GM10266 (cell line): ENCODE data around the gene CRTC2.

Experiments used
- DNase-seq: peaks from one replicate; pipeline ENCODE4 v3.0.0; 2012; ENCODE audit errors: extremely low spot score
- TF ChIP-seq, protein P1 (sequence below): IDR thresholded peaks from 2 replicates; pipeline ENCODE4 v1.5.1; 2012; ENCODE audit warnings: mild to moderate bottlenecking, low read depth; ENCODE audit not compliant: control insufficient read depth, insufficient read depth; ENCODE audit errors: missing control alignments

CRTC2 gene

DNA sequence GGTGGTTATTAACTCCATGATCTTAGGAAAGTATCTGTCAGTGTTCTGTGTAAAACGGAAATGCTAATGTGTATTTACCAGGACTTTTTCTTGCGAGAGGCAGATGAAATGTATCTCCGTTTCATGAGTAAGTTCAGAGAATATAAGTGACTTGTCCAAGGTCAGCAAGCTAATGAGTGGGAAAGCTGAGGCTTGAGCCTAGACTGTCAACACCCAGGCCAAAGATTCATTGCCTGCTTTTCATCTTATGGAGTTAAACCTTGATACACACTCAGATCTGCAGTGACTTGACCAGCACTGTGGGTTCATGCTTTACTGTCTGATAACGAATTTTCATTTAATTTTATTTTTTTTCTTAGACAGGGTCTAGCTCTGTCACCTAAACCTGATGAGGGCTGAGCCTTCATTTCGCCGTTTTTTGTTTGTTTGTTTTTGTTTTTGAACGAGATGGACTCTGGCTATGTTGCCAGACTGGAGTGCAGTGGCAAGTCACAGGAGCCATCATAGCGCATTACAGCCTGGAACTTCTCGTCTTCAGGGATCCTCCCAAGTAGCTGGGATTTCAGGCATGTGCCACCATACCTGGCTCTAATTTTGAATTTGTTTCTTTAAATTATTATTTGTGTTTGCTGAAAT lies 20.0 kb upstream of the CRTC2 start:
- TF ChIP-seq, protein P1, sequence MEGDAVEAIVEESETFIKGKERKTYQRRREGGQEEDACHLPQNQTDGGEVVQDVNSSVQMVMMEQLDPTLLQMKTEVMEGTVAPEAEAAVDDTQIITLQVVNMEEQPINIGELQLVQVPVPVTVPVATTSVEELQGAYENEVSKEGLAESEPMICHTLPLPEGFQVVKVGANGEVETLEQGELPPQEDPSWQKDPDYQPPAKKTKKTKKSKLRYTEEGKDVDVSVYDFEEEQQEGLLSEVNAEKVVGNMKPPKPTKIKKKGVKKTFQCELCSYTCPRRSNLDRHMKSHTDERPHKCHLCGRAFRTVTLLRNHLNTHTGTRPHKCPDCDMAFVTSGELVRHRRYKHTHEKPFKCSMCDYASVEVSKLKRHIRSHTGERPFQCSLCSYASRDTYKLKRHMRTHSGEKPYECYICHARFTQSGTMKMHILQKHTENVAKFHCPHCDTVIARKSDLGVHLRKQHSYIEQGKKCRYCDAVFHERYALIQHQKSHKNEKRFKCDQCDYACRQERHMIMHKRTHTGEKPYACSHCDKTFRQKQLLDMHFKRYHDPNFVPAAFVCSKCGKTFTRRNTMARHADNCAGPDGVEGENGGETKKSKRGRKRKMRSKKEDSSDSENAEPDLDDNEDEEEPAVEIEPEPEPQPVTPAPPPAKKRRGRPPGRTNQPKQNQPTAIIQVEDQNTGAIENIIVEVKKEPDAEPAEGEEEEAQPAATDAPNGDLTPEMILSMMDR = no peak
- DNase-seq = no peak

DNA sequence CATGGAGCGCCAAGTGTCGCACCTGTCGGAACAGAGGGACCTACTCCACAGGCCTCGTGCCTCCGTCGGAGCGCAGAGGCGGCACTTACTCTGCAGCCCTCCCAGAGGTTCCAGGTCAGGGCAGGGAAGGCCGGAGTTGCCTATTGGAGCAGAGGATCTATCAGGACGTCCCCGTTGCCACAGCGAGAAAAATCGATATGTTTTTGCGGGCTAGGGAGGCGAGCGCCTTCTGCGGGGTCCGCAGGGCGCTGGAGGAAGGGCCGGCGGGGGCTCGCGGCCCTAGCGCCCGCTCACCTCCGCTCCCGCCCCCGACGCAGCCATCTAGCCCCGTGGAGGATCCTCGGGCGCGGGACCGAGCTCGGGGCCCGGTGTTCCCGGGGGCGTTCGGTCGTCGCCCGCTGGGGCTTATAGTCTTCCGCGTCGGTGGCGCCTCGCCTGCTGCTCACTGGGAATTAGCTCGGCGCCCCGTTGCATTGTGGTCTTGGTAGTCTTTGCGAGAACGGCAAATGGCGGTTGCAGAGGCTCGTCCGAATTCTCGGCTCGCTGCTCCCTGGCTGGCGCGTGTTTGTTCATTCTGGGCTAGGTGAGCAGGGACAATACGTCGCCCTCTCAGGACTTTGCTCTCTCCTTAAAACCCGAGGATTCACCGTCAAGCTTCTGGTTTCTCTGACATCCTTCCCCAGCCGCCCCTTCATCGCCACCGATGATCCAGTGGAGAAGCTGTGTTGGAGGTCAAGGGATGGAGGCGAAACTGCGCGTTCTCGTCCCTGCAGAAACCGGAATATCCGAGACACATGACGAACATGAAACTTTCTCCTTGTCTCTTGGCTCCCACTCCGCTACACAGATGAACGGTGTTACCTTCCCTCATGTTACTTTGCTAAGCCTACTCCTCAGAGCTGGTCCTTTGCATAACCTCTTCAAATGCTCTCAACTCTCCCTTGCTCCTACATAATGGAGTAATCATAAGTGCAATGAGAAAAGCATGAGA lies 19.1 kb upstream of the CRTC2 start, which contains the start of gene JTB:
Gene JTB (minus strand): TSS at position 425 of the 991 bp plus-strand sequence. CDS start 422 bp downstream, at position 3.
- TF ChIP-seq, protein P1 = no peak
- DNase-seq = peak; percentile 90

DNA sequence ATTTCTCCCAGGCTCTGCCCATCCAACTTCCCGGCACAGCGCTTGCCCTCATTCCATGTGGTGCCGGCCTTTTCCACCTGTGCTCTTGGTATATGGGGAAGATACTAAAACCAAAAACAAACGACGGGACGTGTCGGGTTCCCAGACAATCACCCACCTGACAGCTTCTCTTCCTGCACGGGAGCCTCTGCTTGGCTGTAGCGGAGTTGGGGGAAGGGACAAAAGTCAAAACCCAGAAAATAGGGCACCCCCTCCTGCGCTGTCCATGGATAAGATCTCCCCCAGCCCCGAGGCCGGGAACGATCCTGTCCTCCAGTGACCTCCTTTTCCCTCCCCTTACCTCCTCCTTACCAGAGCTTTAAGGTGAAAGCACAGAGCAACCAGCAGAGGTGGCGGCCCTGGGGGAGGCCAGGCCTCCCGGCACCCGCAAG lies 18.4 kb upstream of the CRTC2 start:
- TF ChIP-seq, protein P1 = no peak
- DNase-seq = no peak

DNA sequence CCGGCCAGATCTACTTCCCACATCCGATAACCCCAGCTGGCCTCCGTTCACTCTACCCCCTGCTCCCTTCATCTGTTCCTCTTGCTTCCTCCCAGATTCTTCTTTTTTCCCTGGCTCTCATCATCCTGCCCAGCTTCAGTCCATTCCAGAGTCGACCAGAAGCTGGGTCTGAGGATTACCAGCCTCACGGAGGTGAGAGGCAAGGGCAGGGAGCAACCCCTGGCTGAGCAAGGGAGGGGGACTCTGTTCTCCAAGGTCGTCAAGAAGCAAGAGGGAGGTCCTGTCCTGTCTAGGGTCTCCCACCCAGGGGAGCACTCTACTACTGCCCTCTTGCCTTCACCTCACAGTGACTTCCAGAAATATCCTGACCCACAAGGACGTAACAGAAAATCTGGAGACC lies 15.1 kb upstream of the CRTC2 start:
- TF ChIP-seq, protein P1 = no peak
- DNase-seq = no peak

DNA sequence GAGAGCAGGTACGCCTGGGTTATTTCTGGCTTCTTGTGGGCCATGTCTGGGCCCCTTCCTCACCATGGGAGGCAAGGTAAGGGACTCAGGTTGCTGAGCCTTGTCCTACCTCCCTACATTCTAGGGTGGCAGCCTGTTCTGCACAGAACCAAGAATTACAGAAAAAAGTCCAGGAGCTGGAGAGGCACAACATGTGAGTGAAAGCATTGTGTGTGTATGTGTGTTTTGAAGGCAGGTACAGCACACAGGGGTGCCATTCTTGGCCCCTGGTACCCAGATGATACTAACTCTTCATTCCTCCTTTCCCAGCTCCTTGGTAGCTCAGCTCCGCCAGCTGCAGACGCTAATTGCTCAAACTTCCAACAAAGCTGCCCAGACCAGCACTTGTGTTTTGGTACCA lies 14.7 kb upstream of the CRTC2 start:
- no peak for DNase-seq
- TF ChIP-seq, protein P1 = no peak

DNA sequence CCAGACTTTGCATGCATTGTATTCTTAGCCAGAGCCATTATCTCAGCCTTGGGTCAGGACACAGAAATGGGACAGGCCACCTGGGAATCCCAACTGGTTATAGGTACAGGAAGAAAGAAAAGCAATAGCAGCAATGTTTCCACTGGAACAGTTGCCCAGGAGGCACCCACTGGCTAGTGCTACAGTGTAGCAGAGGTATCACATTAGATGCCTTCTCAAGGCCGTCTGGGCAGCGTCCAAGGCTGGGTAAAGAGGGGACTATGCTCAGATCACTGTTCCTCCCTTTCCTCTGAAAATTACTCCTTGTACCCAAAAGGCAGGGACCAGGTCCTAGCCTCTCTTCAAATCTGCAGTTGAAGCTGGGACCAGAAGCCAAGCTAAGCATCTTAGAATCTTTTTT lies 11.9 kb upstream of the CRTC2 start:
- no peak for DNase-seq
- TF ChIP-seq, protein P1 = no peak
